ENCODE data around the gene LRP2.

DNA sequence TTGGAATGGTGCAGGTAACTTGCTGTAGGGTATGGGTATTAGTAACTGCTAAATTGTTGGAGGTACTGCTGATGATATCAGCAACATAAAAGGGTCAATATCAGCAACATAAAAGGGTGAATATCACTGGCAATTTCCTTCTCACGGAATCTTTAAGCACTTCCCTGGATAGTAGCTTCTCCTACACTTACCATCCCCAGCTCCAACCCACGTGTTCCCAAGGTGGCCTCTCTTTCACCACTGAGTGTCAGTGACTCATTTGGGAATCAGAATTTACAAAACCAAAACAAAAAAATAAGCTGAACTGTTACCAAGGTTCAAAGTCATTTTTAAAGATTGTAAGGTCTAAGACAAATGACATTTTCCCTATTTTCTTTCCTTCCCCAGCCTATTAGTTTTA lies 70.8 kb downstream of the LRP2 start:
- TF ChIP-seq, protein P1, sequence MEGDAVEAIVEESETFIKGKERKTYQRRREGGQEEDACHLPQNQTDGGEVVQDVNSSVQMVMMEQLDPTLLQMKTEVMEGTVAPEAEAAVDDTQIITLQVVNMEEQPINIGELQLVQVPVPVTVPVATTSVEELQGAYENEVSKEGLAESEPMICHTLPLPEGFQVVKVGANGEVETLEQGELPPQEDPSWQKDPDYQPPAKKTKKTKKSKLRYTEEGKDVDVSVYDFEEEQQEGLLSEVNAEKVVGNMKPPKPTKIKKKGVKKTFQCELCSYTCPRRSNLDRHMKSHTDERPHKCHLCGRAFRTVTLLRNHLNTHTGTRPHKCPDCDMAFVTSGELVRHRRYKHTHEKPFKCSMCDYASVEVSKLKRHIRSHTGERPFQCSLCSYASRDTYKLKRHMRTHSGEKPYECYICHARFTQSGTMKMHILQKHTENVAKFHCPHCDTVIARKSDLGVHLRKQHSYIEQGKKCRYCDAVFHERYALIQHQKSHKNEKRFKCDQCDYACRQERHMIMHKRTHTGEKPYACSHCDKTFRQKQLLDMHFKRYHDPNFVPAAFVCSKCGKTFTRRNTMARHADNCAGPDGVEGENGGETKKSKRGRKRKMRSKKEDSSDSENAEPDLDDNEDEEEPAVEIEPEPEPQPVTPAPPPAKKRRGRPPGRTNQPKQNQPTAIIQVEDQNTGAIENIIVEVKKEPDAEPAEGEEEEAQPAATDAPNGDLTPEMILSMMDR (IDR thresholded peaks at IDR 0.05; ENCODE audit: poor library complexity) = no peak
- TF ChIP-seq EZH2 (IDR thresholded peaks at IDR 0.05; ENCODE audit: borderline replicate concordance) (no peak), EZH2phosphoT487 (IDR thresholded peaks at IDR 0.05; ENCODE audit: low read depth, severe bottlenecking, unreplicated experiment) (no peak)

Data from hepatocyte (in vitro differentiated cells).